H1 (cell line): ENCODE results near the gene YIF1B. TPM values are rescaled to one million over a fixed set of nuclear protein-coding genes. Genes with fewer than 3 reads are reported as not detected.

Experiments
- CTCF ChIA-PET: fragments of 300-600 bp; sonication (Branson Sonifier 250); formaldehyde crosslinking; loops from one replicate; lab custom pipeline; 2021; ENCODE audit not compliant: partially characterized antibody; lab: Charles Lee
- POLR2A ChIA-PET: fragments of 300-600 bp; sonication (Branson Sonifier 250); formaldehyde crosslinking; loops from one replicate; lab custom pipeline; 2021; ENCODE audit warnings: inconsistent platforms; ENCODE audit not compliant: partially characterized antibody; lab: Charles Lee
- DNase-seq, 2 experiments: peaks; one replicate each; pipeline versions ENCODE4 v3.0.0 to v3.0.0-alpha.2; 2010 to 2022; ENCODE audit warnings: low spot score in 2 of 2, low read depth in 1 of 2, mixed read lengths in 1 of 2
- FAIRE-seq: peaks from 2 replicates; lab custom pipeline; 2011; peaks lifted over from hg19 to GRCh38; lab: Jason Lieb, UNC
- H2AFZ ChIP-seq: 2 replicates; pipeline ENCODE4 v1.8.1; 2012; ENCODE audit warnings: low read length, inconsistent platforms
- H2AK5ac ChIP-seq: 2 replicates; pipeline ENCODE4 v1.6.1; 2013; ENCODE audit warnings: low read depth, low read length
- H2BK120ac ChIP-seq: replicated peaks from 2 replicates; pipeline ENCODE3; 2013; ENCODE audit warnings: low read depth, low read length, inconsistent platforms
- H2BK12ac ChIP-seq: 2 replicates; pipeline ENCODE4 v1.6.1; 2013; ENCODE audit warnings: low read depth, low read length
- H2BK15ac ChIP-seq: 2 replicates; pipeline ENCODE4 v1.6.1; 2013; ENCODE audit warnings: low read length
- H2BK20ac ChIP-seq: 2 replicates; pipeline ENCODE4 v1.6.1; 2013; ENCODE audit warnings: low read length
- H2BK5ac ChIP-seq: 2 replicates; pipeline ENCODE4 v1.6.1; 2013; ENCODE audit warnings: low read depth, low read length
- H3K14ac ChIP-seq: 2 replicates; pipeline ENCODE4 v1.6.1; 2013; ENCODE audit warnings: inconsistent platforms; ENCODE audit not compliant: insufficient read length
- H3K18ac ChIP-seq: 2 replicates; pipeline ENCODE4 v1.6.1; 2013; ENCODE audit warnings: low read length; ENCODE audit errors: extremely low read depth
- H3K23ac ChIP-seq: 2 replicates; pipeline ENCODE4 v1.6.1; 2013; ENCODE audit warnings: inconsistent platforms; ENCODE audit not compliant: insufficient read length
- H3K23me2 ChIP-seq: 2 replicates; pipeline ENCODE4 v1.6.1; 2013; ENCODE audit warnings: low read depth, low read length
- H3K27ac ChIP-seq: 2 replicates; pipeline ENCODE4 v1.6.1; 2011; ENCODE audit warnings: low read depth, low read length, inconsistent platforms
- H3K27me3 ChIP-seq, 4 experiments: replicated peaks in 1 of 4; 1 replicate in 1 of 4; 2 replicates in 3 of 4; pipeline versions ENCODE4 v1.6.1 to v1.8.1; 2011 to 2013; ENCODE audit warnings: low read length in 3 of 4, mild to moderate bottlenecking in 3 of 4, inconsistent platforms in 2 of 4, mixed read lengths in 2 of 4, moderate library complexity in 1 of 4; ENCODE audit not compliant: control insufficient read depth in 3 of 4, insufficient read depth in 3 of 4; ENCODE audit errors: extremely low read depth in 1 of 4
- H3K36me3 ChIP-seq, 4 experiments: 2 replicates each; pipeline versions ENCODE4 v1.6.1 to v1.8.1; 2011 to 2013; ENCODE audit warnings: mild to moderate bottlenecking in 4 of 4, low read length in 3 of 4, moderate library complexity in 2 of 4, control low read depth in 1 of 4, inconsistent platforms in 1 of 4; ENCODE audit not compliant: insufficient read depth in 4 of 4, control insufficient read depth in 2 of 4
- H3K4ac ChIP-seq: replicated peaks from 2 replicates; pipeline ENCODE3; 2013; ENCODE audit warnings: low read length, low read depth, mixed read lengths, inconsistent platforms; ENCODE audit not compliant: insufficient read length
- H3K4me1 ChIP-seq, 4 experiments: replicated peaks in 1 of 4; 1 replicate in 1 of 4; 2 replicates in 3 of 4; pipeline versions ENCODE4 v1.6.1 to v1.8.1; 2011 to 2013; ENCODE audit warnings: low read length in 3 of 4, inconsistent platforms in 2 of 4, mixed read lengths in 1 of 4; ENCODE audit not compliant: insufficient read depth in 4 of 4, control insufficient read depth in 3 of 4
- H3K4me2 ChIP-seq, 2 experiments: 2 replicates each; pipeline versions ENCODE4 v1.6.1 to v1.8.1; 2011 to 2013; ENCODE audit warnings: low read depth in 2 of 2, low read length in 2 of 2, control low read depth in 1 of 2, inconsistent platforms in 1 of 2, mild to moderate bottlenecking in 1 of 2; ENCODE audit not compliant: insufficient read depth in 1 of 2
- H3K4me3 ChIP-seq, 4 experiments: fragments of 200-600, 300-600 bp in 1 of 4; sonication (generic), shearing (Covaris generic), sonication (Bioruptor Twin) in 1 of 4; 2 replicates each; pipeline versions ENCODE4 v1.5.1 to v1.8.1; 2011 to 2016; ENCODE audit warnings: low read length in 4 of 4, low read depth in 3 of 4, control low read depth in 2 of 4, inconsistent platforms in 2 of 4, mild to moderate bottlenecking in 2 of 4, mixed read lengths in 1 of 4, moderate library complexity in 1 of 4; ENCODE audit not compliant: insufficient read depth in 2 of 4; ENCODE audit errors: extremely low read depth in 1 of 4
- H3K56ac ChIP-seq: replicated peaks from 2 replicates; pipeline ENCODE3; 2013; ENCODE audit warnings: low read depth, mild to moderate bottlenecking, mixed read lengths, low read length, inconsistent platforms; ENCODE audit not compliant: insufficient read length
- H3K79me1 ChIP-seq: 2 replicates; pipeline ENCODE4 v1.6.1; 2013; ENCODE audit warnings: low read depth, low read length, control low read depth
- H3K79me2 ChIP-seq, 2 experiments: 2 replicates each; pipeline versions ENCODE4 v1.6.1 to v1.8.1; 2012 to 2013; ENCODE audit warnings: low read length in 2 of 2, mild to moderate bottlenecking in 2 of 2, inconsistent platforms in 1 of 2; ENCODE audit not compliant: insufficient read depth in 2 of 2, control insufficient read depth in 1 of 2
- H3K9ac ChIP-seq, 4 experiments: replicated peaks in 1 of 4; 1 replicate in 1 of 4; 2 replicates in 3 of 4; pipeline versions ENCODE4 v1.6.1 to v1.8.1; 2011 to 2013; ENCODE audit warnings: low read depth in 3 of 4, low read length in 3 of 4, control low read depth in 2 of 4, mild to moderate bottlenecking in 2 of 4, moderate library complexity in 2 of 4, inconsistent platforms in 1 of 4; ENCODE audit errors: extremely low read depth in 1 of 4
- H3K9me3 ChIP-seq, 2 experiments: 2 replicates each; pipeline versions ENCODE4 v1.6.1 to v1.8.1; 2012 to 2013; ENCODE audit warnings: mild to moderate bottlenecking in 2 of 2, moderate library complexity in 2 of 2, control low read depth in 1 of 2, inconsistent platforms in 1 of 2, low read depth in 1 of 2, low read length in 1 of 2, mixed read lengths in 1 of 2; ENCODE audit not compliant: insufficient read depth in 2 of 2
- H4K20me1 ChIP-seq, 2 experiments: replicated peaks in 1 of 2; 2 replicates each; pipeline versions ENCODE3 to v1.8.1; 2011 to 2013; ENCODE audit warnings: inconsistent platforms in 2 of 2, low read length in 2 of 2, mild to moderate bottlenecking in 1 of 2; ENCODE audit not compliant: insufficient read depth in 2 of 2, control insufficient read depth in 1 of 2
- H4K5ac ChIP-seq: 2 replicates; pipeline ENCODE4 v1.6.1; 2013; ENCODE audit warnings: low read length, low read depth, mixed read lengths, inconsistent platforms; ENCODE audit not compliant: insufficient read length
- H4K8ac ChIP-seq: 2 replicates; pipeline ENCODE4 v1.8.0; 2013; ENCODE audit warnings: mild to moderate bottlenecking, moderate library complexity, low read length, inconsistent platforms; ENCODE audit not compliant: insufficient read depth; ENCODE audit errors: extremely low read depth
- H4K91ac ChIP-seq: replicated peaks from 2 replicates; pipeline ENCODE3; 2013; ENCODE audit warnings: low read length, mixed read lengths, inconsistent platforms; ENCODE audit not compliant: insufficient read length
- CHD1 ChIP-seq: IDR thresholded peaks from 2 replicates; pipeline ENCODE4 v1.6.1; 2012; ENCODE audit warnings: low read depth, low read length, improper control_type of control experiment
- EGR1 ChIP-seq: IDR thresholded peaks from 2 replicates; pipeline ENCODE4 v1.6.1; 2011; ENCODE audit warnings: low read depth, low read length, borderline replicate concordance
- EZH2 ChIP-seq: fragments of 200-600 bp; sonication (generic); IDR thresholded peaks from 2 replicates; pipeline ENCODE4 v1.7.1; 2012; ENCODE audit warnings: low read depth, mild to moderate bottlenecking, moderate library complexity, low read length, inconsistent platforms; ENCODE audit not compliant: severe bottlenecking
- MAFK ChIP-seq: IDR thresholded peaks from 2 replicates; pipeline ENCODE4 v1.6.1; 2012; ENCODE audit warnings: low read depth, mild to moderate bottlenecking, improper control_type of control experiment, low read length
- NRF1 ChIP-seq: IDR thresholded peaks from 2 replicates; pipeline ENCODE4 v1.6.1; 2011; ENCODE audit warnings: mild to moderate bottlenecking, low read depth, low read length, improper control_type of control experiment
- POU5F1 ChIP-seq: IDR thresholded peaks from 2 replicates; pipeline ENCODE4 v1.6.1; 2011; ENCODE audit warnings: low read depth, mild to moderate bottlenecking, low read length, moderate library complexity
- RBBP5 ChIP-seq: IDR thresholded peaks from 2 replicates; pipeline ENCODE4 v1.7.1; 2012; ENCODE audit warnings: low read depth, mild to moderate bottlenecking, inconsistent platforms, low read length, moderate library complexity, borderline replicate concordance
- SP1 ChIP-seq: IDR thresholded peaks from 2 replicates; pipeline ENCODE4 v1.6.1; 2011; ENCODE audit warnings: low read depth, low read length
- SRF ChIP-seq: IDR thresholded peaks from 2 replicates; pipeline ENCODE4 v1.6.1; 2011; ENCODE audit warnings: mild to moderate bottlenecking, low read depth, low read length, moderate library complexity
- TEAD4 ChIP-seq: IDR thresholded peaks from 2 replicates; pipeline ENCODE4 v1.6.1; 2012; ENCODE audit warnings: low read depth, low read length, inconsistent platforms, mixed read lengths
- WGBS, 2 experiments: shearing (Covaris generic) in 1 of 2; methylation state at CpG; one replicate each; pipeline versions ENCODE4 v1.1.6 to v1.1.7; 2013 to 2015; ENCODE audit warnings: low lambda C conversion rate in 2 of 2, mixed read lengths in 2 of 2, inconsistent platforms in 1 of 2, low coverage in 1 of 2, missing lambda C conversion rate in 1 of 2; ENCODE audit not compliant: insufficient replicate concordance in 2 of 2, insufficient coverage in 1 of 2, insufficient read length in 1 of 2; ENCODE audit errors: extremely low coverage in 1 of 2, missing lambda C conversion rate in 1 of 2; 5-methylcytosine and 5-hydroxymethylcytosine counted together
- polyA plus RNA-seq, 7 experiments: library from polyadenylated mRNA; depleted of rRNA in 3 of 7; stranded (reverse) in 5 of 7; unstranded in 2 of 7; fragments of >200 nt in 5 of 7; fragments of 200-250 nt in 2 of 7; gene quantifications; 1 replicate in 5 of 7; 2 replicates in 1 of 7; 4 replicates in 1 of 7; pipeline versions ENCODE4 v1.2.1 to v1.2.3, GENCODE V29; 2011 to 2013; ENCODE audit warnings: missing spikeins in 2 of 7, mixed read lengths in 2 of 7
- total RNA-seq: library from RNA; stranded (reverse); fragmentation: NEBNext Ultra II Directional; extraction: Animal tissue kit (Norgen Biotek cat#: 25700); gene quantifications from 2 replicates; pipeline ENCODE4 v1.2.1, GENCODE V29; 2021
- TF ChIP-seq, protein P1 (sequence below): IDR thresholded peaks from 2 replicates; pipeline ENCODE4 v1.6.1; 2012; ENCODE audit warnings: low read length, inconsistent platforms

The YIF1B gene
- total and polyA plus RNA-seq, 2 of the 8 experiments (the other 6 are each of a cell fraction or from before 2014, with no cell fraction given), result 89.6 to 305 TPM

DNA sequence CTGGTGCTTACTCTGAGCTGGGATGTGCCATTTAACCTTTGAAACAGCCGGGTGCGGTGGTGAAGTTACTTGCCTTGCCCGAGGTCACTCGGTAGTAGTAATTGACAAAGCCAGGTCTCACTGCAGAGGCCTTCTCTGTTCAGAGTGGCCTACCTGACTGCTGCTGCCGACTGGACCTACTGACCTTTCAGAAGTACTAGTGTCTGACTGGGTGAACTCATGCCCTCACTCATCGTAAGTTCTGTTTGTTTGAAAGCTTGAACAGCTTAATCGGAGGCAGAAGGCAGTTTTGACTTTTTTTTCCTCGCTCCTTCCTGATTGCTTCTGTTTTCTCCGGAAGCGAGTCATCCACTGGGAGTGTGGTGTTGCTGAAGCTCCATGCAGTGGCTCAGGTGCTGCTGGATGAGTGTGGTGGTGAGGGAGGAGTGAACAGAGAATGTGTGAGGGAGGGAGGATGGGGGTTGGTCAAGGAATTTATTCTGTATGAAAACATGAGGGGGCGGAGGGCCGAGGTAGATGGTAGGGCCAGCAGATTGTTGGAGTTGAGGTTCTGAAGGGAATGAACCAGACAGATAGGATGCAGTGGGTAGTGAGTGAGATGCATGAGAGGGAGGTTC is 48.7 kb downstream of the YIF1B start:
- no peak overlapping the region for H3K14ac ChIP-seq
- peaks cover 8 to 22% of the 10 kb centered on the region in 2 experiments for H4K20me1 ChIP-seq
- ChIA-PET POLR2A (interaction anchor here (0.7 to 3.6 kb wide), 7 partner anchors 9 to 108 kb away, joined by 3 to 25 read pairs (median 4); partner anchors contain the start of genes PPP1R14A and PSMD8), CTCF (interaction anchor here (0.8 to 8.6 kb wide), 12 partner anchors 11 to 117 kb away, joined by 3 to 84 read pairs (median 6); partner anchors contain the start of genes C19orf33 and PPP1R14A)
- 0 out of 2 replicates have a peak overlapping the region, but pooled peaks have one; percentile 16 for H2AK5ac ChIP-seq
- no peak for FAIRE-seq
- no peaks in the 10 kb centered on the region for H3K27me3 ChIP-seq
- H3K4ac ChIP-seq, result no peak overlapping the region
- no peak overlapping the region for H2BK15ac ChIP-seq
- no peak overlapping the region for H3K56ac ChIP-seq
- no peak overlapping the region; the same call in 1 of the 2 replicates for H2BK5ac ChIP-seq
- DNase-seq, result no peak
- H3K79me2 ChIP-seq, result peaks cover 37 to 71% of the 10 kb centered on the region in 2 experiments
- peak overlapping the region in 2 of 4 experiments; percentile 35 to 42; a peak in 2 of 7 replicates for H3K9ac ChIP-seq
- H3K9me3 ChIP-seq, result no peaks in the 10 kb centered on the region
- H3K36me3 ChIP-seq, result 0 out of 8 replicates have a peak, but pooled peaks cover 0 to 5% (median 0%) of the 10 kb centered on the region in 4 experiments
- H2BK12ac ChIP-seq, result no peak overlapping the region
- WGBS, 2 experiments, result 90% methylated on average over 12 of the region's 12 CpGs; no CpG with 5 or more reads in 1 of the 2 experiments
- H3K4me1 ChIP-seq, result peaks cover 12 to 34% (median 19%) of the 10 kb centered on the region in 4 experiments
- peaks cover 21% of the 10 kb centered on the region for H3K79me1 ChIP-seq
- peak overlapping the region in 3 of 4 experiments; percentile 7 to 12 (median 8); a peak in 4 of 8 replicates for H3K4me3 ChIP-seq
- H3K18ac ChIP-seq, result no peak overlapping the region
- H4K91ac ChIP-seq, result no peak overlapping the region
- no peak overlapping the region for H2BK20ac ChIP-seq
- H3K27ac ChIP-seq, result peak overlapping the region; percentile 26; the same call in 1 of the 2 replicates
- no peak overlapping the region for H3K23ac ChIP-seq
- H4K8ac ChIP-seq, result no peak overlapping the region
- no peak overlapping the region for H2AFZ ChIP-seq
- H3K23me2 ChIP-seq, result peaks cover 7% of the 10 kb centered on the region
- no peak overlapping the region for H4K5ac ChIP-seq
- H3K4me2 ChIP-seq, result peak overlapping the region; percentile 97 to 100
- no peak overlapping the region for H2BK120ac ChIP-seq
- no peak for TF ChIP-seq SP1
- TF ChIP-seq SRF, result no peak
- TF ChIP-seq EZH2, result no peak
- TF ChIP-seq MAFK, result no peak
- no peak for TF ChIP-seq NRF1
- no peak for TF ChIP-seq EGR1
- no peak for TF ChIP-seq TEAD4
- no peak for TF ChIP-seq CHD1
- TF ChIP-seq, protein P1, sequence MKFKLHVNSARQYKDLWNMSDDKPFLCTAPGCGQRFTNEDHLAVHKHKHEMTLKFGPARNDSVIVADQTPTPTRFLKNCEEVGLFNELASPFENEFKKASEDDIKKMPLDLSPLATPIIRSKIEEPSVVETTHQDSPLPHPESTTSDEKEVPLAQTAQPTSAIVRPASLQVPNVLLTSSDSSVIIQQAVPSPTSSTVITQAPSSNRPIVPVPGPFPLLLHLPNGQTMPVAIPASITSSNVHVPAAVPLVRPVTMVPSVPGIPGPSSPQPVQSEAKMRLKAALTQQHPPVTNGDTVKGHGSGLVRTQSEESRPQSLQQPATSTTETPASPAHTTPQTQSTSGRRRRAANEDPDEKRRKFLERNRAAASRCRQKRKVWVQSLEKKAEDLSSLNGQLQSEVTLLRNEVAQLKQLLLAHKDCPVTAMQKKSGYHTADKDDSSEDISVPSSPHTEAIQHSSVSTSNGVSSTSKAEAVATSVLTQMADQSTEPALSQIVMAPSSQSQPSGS, result no peak
- no peak for TF ChIP-seq RBBP5
- no peak for TF ChIP-seq POU5F1
